ENCODE measurements around the gene RNF214. TPM values are rescaled to one million over a fixed set of nuclear protein-coding genes. Genes with fewer than 3 reads are reported as not detected.

RNF214 gene
- total RNA-seq, 2 donors from 2014 or later: 46.4 to 51.1 TPM

- Histone ChIP-seq H3K9ac (ENCODE audit: extremely low read depth, low read length, poor library complexity, severe bottlenecking) (peak overlapping the region; percentile 86), H3K4me3 (ENCODE audit: low read length) (peak overlapping the region; percentile 88)
Observed at GRCh38 chr11:117199916-117200812, 32.3 kb upstream of the RNF214 start.

DNA sequence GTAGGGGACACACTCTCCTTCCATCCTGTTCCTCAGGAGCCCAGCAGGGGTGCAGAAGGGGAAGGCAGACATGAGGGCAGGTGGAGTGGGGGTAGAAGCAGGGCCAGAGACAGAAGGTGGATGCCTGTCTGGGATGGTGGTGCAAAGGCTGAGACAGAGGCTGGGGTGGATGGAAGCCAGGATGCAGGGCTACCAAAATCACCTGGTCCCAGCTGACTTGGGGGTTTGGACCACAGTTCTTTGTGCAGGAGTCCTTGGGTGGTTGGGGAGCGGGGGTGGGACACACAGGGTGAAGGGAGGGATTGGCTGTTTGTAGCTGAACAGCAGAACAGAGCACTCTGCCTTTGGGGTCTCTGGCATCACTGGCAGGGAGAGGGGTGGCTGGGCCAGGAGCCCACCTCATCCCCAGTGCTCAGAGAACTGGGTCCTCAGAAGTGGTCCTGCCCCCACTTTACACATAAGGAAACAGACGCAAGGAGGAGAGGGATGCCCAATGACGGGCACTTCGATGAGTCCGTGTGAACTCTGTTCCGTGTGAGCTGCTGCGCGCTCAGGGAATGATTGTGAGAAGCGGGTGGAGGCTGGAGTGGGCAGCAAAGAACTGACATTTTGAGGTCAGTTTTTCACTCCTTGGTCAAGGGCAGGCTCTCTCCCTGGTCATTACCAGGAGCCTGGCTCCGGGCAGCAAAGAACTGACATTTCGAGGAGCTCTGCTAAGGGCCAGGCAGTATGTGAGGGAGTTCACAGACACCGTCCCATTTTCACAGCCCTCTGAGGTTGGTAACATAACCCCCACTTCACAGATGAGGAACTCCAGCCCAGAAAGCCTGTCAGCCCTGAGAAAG, 31.4 kb upstream of the RNF214 start:
- Histone ChIP-seq H3K27me3 (ENCODE audit: control insufficient read depth, insufficient read depth, low read length, poor library complexity, severe bottlenecking) (no peaks in the 10 kb centered on the region), H3K9ac (ENCODE audit: extremely low read depth, low read length, poor library complexity, severe bottlenecking) (peak overlapping the region; percentile 86), H3K9me3 (ENCODE audit: control insufficient read depth, low read length) (no peaks in the 10 kb centered on the region), H3K36me3 (ENCODE audit: control insufficient read depth, insufficient read depth, low read length) (peaks cover 44% of the 10 kb centered on the region), H3K4me1 (ENCODE audit: control insufficient read depth, insufficient read depth, low read length) (peaks cover 13% of the 10 kb centered on the region), H3K4me3 (ENCODE audit: low read length) (peak overlapping the region; percentile 88), H3K27ac (ENCODE audit: low read depth, low read length) (no peak overlapping the region)
- no peaks in the 10 kb centered on the region for H3K27me3 Mint-ChIP-seq (ENCODE audit: insufficient read depth)
- H3K4me3 Mint-ChIP-seq: peak overlapping the region; percentile 64
- 63 to 78% methylated on average over 8 to 12 of the region's 12 CpGs for WGBS, 2 experiments (ENCODE audit: insufficient coverage in 1 of 2, insufficient read length in 1 of 2)
- TF ChIP-seq CTCF (conservative IDR thresholded peaks at IDR 0.05): peak; percentile 9
- DNase-seq: peak; percentile 66
- H3K9me3 Mint-ChIP-seq: no peaks in the 10 kb centered on the region
- H3K4me1 Mint-ChIP-seq: peaks cover 42% of the 10 kb centered on the region
- peaks cover 36% of the 10 kb centered on the region for H3K36me3 Mint-ChIP-seq (ENCODE audit: low read depth)
- H3K27ac Mint-ChIP-seq: peak overlapping the region; percentile 56

More at GRCh38 chr11:117199916-117200812, 32.3 kb upstream of the RNF214 start:
- H3K27me3 Mint-ChIP-seq (ENCODE audit: insufficient read depth): no peaks in the 10 kb centered on the region
- peak; percentile 68 for DNase-seq
- no peaks in the 10 kb centered on the region for H3K9me3 Mint-ChIP-seq
- 20 to 29% methylated on average over 3 to 13 of the region's 13 CpGs for WGBS, 2 experiments (ENCODE audit: insufficient coverage in 1 of 2, insufficient read length in 1 of 2)
- TF ChIP-seq CTCF (conservative IDR thresholded peaks at IDR 0.05): no peak
- Histone ChIP-seq H3K36me3 (ENCODE audit: control insufficient read depth, insufficient read depth, low read length) (peaks cover 39% of the 10 kb centered on the region), H3K27ac (ENCODE audit: low read depth, low read length) (no peak overlapping the region), H3K4me1 (ENCODE audit: control insufficient read depth, insufficient read depth, low read length) (peaks cover 13% of the 10 kb centered on the region), H3K9me3 (ENCODE audit: control insufficient read depth, low read length) (no peaks in the 10 kb centered on the region), H3K27me3 (ENCODE audit: control insufficient read depth, insufficient read depth, low read length, poor library complexity, severe bottlenecking) (no peaks in the 10 kb centered on the region)
- H3K4me3 Mint-ChIP-seq: peak overlapping the region; percentile 64
- peaks cover 42% of the 10 kb centered on the region for H3K4me1 Mint-ChIP-seq
- H3K36me3 Mint-ChIP-seq (ENCODE audit: low read depth): peaks cover 38% of the 10 kb centered on the region
- peak overlapping the region; percentile 76 for H3K27ac Mint-ChIP-seq

DNA sequence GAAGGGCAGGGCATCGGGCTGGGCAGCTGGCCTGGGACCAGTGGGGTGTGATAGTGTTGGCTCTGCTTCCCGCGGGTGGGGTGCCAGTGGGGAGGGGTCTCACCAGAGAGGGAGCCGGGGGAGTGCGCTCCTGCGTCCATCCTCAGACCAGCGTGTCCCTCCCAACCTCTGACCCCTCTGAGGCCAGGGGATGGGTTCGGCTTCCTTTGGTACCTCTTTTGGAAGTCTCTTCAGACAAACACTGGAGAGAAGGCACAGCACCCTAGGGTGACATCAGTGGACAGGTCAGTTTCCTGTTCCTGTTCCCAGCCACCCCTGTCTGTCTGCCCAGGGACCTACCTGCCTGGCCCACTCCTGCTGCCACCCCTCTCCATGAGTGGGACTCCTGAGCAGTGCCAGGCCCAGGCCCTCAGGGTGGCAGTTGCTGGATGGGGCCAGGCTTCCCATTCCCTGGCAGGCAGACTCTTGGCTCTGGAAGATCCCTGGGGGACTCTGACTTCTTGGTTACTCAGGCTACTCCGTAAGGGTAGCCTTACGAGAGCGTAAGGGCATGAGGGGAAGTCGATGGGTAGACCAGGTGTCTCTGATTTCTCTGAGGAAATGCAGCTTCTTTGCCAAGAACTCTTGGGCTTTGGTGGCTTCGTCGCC, 30.7 kb upstream of the RNF214 start:
- 83 to 91% methylated on average over 12 to 14 of the region's 14 CpGs for WGBS, 2 experiments (ENCODE audit: insufficient coverage in 1 of 2, insufficient read length in 1 of 2)
- peaks cover 13% of the 10 kb centered on the region for H3K4me1 ChIP-seq (ENCODE audit: control insufficient read depth, insufficient read depth, low read length)
- H3K27ac ChIP-seq (ENCODE audit: low read depth, low read length): no peak overlapping the region
- H3K9me3 ChIP-seq (ENCODE audit: control insufficient read depth, low read length): no peaks in the 10 kb centered on the region
- Mint-ChIP-seq H3K27me3 (ENCODE audit: insufficient read depth) (no peaks in the 10 kb centered on the region), H3K27ac (no peak overlapping the region), H3K36me3 (ENCODE audit: low read depth) (peaks cover 33% of the 10 kb centered on the region), H3K4me1 (peaks cover 42% of the 10 kb centered on the region), H3K9me3 (no peaks in the 10 kb centered on the region), H3K4me3 (peak overlapping the region; percentile 64)
- H3K27me3 ChIP-seq (ENCODE audit: control insufficient read depth, insufficient read depth, low read length, poor library complexity, severe bottlenecking): no peaks in the 10 kb centered on the region
- H3K9ac ChIP-seq (ENCODE audit: extremely low read depth, low read length, poor library complexity, severe bottlenecking): peak overlapping the region; percentile 86
- DNase-seq: no peak
- peak overlapping the region; percentile 88 for H3K4me3 ChIP-seq (ENCODE audit: low read length)
- peaks cover 44% of the 10 kb centered on the region for H3K36me3 ChIP-seq (ENCODE audit: control insufficient read depth, insufficient read depth, low read length)
- TF ChIP-seq CTCF (conservative IDR thresholded peaks at IDR 0.05): no peak
